HFFc6 (cell line): ENCODE results near the gene CLEC3A. TPM values are rescaled to one million over a fixed set of nuclear protein-coding genes. Genes with fewer than 3 reads are reported as not detected.
"Not testable (repeated sequence)": the region's sequence is repeated elsewhere in the genome, so short reads cannot be mapped to it uniquely, and the experiment has no call there.

ENCODE experiments used
- DNase-seq: peaks from one replicate; pipeline ENCODE4 v3.0.0-alpha.2; 2018
- H3K27ac Mint-ChIP-seq: 2 replicates; pipeline ENCODE4 v1.8.0; 2020; ENCODE audit warnings: mild to moderate bottlenecking, mixed read lengths
- H3K27me3 Mint-ChIP-seq: 2 replicates; pipeline ENCODE4 v1.8.0; 2021; ENCODE audit warnings: mild to moderate bottlenecking, moderate library complexity, mixed read lengths; ENCODE audit not compliant: insufficient read depth
- H3K36me3 Mint-ChIP-seq: 2 replicates; pipeline ENCODE4 v1.8.0; 2021; ENCODE audit warnings: low read depth, mixed read lengths
- H3K4me1 Mint-ChIP-seq: 2 replicates; pipeline ENCODE4 v1.8.0; 2020; ENCODE audit warnings: low read depth, mixed read lengths
- H3K4me3 Mint-ChIP-seq: 2 replicates; pipeline ENCODE4 v1.8.0; 2020; ENCODE audit warnings: mild to moderate bottlenecking, moderate library complexity, mixed read lengths
- H3K9me3 Mint-ChIP-seq: 2 replicates; pipeline ENCODE4 v1.8.0; 2020; ENCODE audit warnings: mild to moderate bottlenecking, mixed read lengths
- total RNA-seq, 6 experiments: library from RNA; stranded (reverse); fragmentation: NEBNext Ultra II Directional; extraction: Animal tissue kit (Norgen Biotek cat#: 25700); gene quantifications; 2 replicates in 1 of 6; 3 replicates in 5 of 6; pipeline ENCODE4 v1.2.3, GENCODE V29; 2021
- TF ChIP-seq, protein P1 (sequence below): fragments of 200-600 bp; sonication (generic); IDR thresholded peaks from 2 replicates; pipeline ENCODE4 v1.5.0; 2021; ENCODE audit warnings: antibody characterized with exemption, mild to moderate bottlenecking

The CLEC3A gene
- total RNA-seq, 6 experiments from 2014 or later: not detected

- Mint-ChIP-seq H3K9me3 (peaks cover 58% of the 10 kb centered on the region), H3K4me3 (no peak overlapping the region), H3K27me3 (no peaks in the 10 kb centered on the region; the same call in none of the 2 replicates), H3K36me3 (peaks cover 5% of the 10 kb centered on the region), H3K4me1 (no peaks in the 10 kb centered on the region), H3K27ac (no peak overlapping the region)
- DNase-seq: no peak
- TF ChIP-seq, protein P1, sequence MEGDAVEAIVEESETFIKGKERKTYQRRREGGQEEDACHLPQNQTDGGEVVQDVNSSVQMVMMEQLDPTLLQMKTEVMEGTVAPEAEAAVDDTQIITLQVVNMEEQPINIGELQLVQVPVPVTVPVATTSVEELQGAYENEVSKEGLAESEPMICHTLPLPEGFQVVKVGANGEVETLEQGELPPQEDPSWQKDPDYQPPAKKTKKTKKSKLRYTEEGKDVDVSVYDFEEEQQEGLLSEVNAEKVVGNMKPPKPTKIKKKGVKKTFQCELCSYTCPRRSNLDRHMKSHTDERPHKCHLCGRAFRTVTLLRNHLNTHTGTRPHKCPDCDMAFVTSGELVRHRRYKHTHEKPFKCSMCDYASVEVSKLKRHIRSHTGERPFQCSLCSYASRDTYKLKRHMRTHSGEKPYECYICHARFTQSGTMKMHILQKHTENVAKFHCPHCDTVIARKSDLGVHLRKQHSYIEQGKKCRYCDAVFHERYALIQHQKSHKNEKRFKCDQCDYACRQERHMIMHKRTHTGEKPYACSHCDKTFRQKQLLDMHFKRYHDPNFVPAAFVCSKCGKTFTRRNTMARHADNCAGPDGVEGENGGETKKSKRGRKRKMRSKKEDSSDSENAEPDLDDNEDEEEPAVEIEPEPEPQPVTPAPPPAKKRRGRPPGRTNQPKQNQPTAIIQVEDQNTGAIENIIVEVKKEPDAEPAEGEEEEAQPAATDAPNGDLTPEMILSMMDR: no peak
Measured at GRCh38 chr16:78057803-78058564, 35.6 kb downstream of the CLEC3A start.

- not testable (repeated sequence) for H3K27me3 Mint-ChIP-seq, DNase-seq, H3K4me3 Mint-ChIP-seq, H3K27ac Mint-ChIP-seq, H3K4me1 Mint-ChIP-seq, H3K36me3 Mint-ChIP-seq
- H3K9me3 Mint-ChIP-seq: peaks cover 56% of the 10 kb centered on the region
Measured at GRCh38 chr16:78059806-78060205, 37.5 kb downstream of the CLEC3A start.

DNA sequence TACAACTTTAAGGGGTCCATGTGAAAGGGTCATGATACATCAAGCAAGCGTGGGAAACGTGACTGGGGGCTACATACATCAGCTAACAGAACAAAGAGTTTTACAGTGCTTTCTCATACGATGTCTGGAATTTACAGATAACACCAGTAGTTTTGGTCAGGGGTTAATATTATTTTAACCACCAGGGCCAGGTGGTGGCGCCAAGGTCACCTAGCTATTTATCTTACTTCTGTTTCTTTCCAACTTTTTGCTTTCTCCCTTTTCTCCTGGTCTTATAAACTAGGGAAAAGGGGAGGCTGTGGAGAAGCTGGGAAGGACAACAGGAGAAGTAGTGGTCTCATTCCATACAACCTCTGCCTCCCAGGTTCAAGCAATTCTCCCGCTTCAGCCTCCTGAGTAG, 37.9 kb downstream of the CLEC3A start:
- H3K4me1 Mint-ChIP-seq: no peaks in the 10 kb centered on the region
- no peak overlapping the region for H3K27ac Mint-ChIP-seq
- no peak overlapping the region for H3K4me3 Mint-ChIP-seq
- no peak for DNase-seq
- no peaks in the 10 kb centered on the region; the same call in none of the 2 replicates for H3K27me3 Mint-ChIP-seq
- TF ChIP-seq, protein P1: no peak
- H3K36me3 Mint-ChIP-seq: peaks cover 5% of the 10 kb centered on the region
- H3K9me3 Mint-ChIP-seq: peaks cover 56% of the 10 kb centered on the region

DNA sequence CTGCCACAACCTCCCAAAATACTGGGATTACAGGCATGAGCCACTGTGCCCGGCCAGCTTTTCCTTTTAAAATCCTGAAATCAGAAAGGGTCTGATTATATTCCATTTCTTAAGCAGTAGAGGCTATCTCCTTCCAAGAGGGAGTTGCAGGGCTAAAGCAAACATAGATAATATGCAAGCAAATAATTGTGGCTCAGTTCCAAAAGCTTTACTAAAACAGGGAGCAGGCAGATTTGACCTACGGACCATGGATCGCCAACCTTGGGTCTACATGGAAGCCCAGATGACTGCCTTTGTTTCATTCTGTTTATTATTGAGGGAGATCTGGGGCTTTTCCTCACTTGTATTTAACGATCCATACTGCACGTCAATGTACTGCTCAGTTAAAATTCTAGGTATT, 38.5 kb downstream of the CLEC3A start:
- peaks cover 5% of the 10 kb centered on the region for H3K36me3 Mint-ChIP-seq
- no peaks in the 10 kb centered on the region; the same call in none of the 2 replicates for H3K27me3 Mint-ChIP-seq

DNA sequence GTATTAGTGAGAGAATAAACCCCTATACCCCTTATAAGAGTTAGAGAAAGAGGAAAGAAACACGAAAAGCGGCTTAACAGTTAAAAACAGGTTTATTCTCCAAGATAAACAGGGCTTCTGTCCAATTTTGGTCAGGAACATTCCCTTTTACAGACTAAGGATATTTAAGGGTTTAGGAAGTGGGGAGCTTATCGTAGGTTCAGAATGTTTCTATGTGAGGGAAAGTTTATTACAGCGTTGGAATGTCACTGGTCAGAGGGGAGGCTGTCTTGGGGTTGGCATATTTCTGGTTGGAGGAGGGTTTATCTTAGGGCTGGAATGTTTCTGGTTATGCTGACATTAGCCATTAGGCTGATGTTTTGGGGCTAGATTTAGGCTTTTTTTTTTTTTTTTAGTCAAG, 43.0 kb downstream of the CLEC3A start:
- H3K4me1 Mint-ChIP-seq: no peaks in the 10 kb centered on the region
- peaks cover 38% of the 10 kb centered on the region for H3K9me3 Mint-ChIP-seq
- no peak overlapping the region for H3K4me3 Mint-ChIP-seq
- H3K36me3 Mint-ChIP-seq: no peaks in the 10 kb centered on the region
- TF ChIP-seq, protein P1: no peak
- H3K27me3 Mint-ChIP-seq: no peaks in the 10 kb centered on the region; the same call in 1 of the 2 replicates
- DNase-seq: no peak
- no peak overlapping the region for H3K27ac Mint-ChIP-seq

More for the DNA sequence above, 38.5 kb downstream of the CLEC3A start:
- H3K27ac Mint-ChIP-seq: no peak overlapping the region
- H3K4me1 Mint-ChIP-seq: no peaks in the 10 kb centered on the region
- TF ChIP-seq, protein P1: no peak
- peaks cover 55% of the 10 kb centered on the region for H3K9me3 Mint-ChIP-seq
- no peak for DNase-seq
- H3K4me3 Mint-ChIP-seq: no peak overlapping the region

DNA sequence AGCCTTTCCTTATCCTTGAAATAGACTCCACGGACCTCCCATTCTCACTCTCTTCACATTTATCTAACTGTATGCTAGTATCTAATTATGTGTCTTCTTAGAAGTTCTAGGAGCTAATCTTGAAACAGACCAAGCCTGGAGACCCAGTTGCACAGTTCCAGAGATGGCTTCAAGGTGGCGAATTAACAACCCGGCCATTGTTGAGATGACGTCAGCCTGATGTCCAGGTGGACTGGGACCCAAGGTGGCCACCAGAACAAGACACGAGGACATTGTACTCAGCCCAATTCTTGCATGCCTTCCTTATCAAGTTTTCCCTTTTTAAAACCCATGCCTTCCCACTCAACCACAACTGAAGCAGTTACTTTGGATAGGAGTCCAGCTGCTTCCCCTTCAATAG, 47.6 kb downstream of the CLEC3A start:
- peaks cover 39% of the 10 kb centered on the region for H3K9me3 Mint-ChIP-seq
- TF ChIP-seq, protein P1: no peak
- H3K36me3 Mint-ChIP-seq: no peaks in the 10 kb centered on the region
- H3K4me1 Mint-ChIP-seq: no peaks in the 10 kb centered on the region
- peaks cover 2% of the 10 kb centered on the region; the same call in 1 of the 2 replicates for H3K27me3 Mint-ChIP-seq
- no peak overlapping the region for H3K27ac Mint-ChIP-seq
- H3K4me3 Mint-ChIP-seq: no peak overlapping the region
- no peak for DNase-seq
